GM10266 (cell line): Measurements from ENCODE around the gene DNAH1.
A peak's percentile ranks its signal among the peaks of the same experiment; 100 is the strongest.

Experiments used
- DNase-seq: peaks from one replicate; pipeline ENCODE4 v3.0.0; 2012; ENCODE audit errors: extremely low spot score
- CTCF ChIP-seq: IDR thresholded peaks from 2 replicates; pipeline ENCODE4 v1.5.1; 2012; ENCODE audit warnings: mild to moderate bottlenecking, low read depth; ENCODE audit not compliant: control insufficient read depth, insufficient read depth; ENCODE audit errors: missing control alignments

Gene DNAH1

DNA sequence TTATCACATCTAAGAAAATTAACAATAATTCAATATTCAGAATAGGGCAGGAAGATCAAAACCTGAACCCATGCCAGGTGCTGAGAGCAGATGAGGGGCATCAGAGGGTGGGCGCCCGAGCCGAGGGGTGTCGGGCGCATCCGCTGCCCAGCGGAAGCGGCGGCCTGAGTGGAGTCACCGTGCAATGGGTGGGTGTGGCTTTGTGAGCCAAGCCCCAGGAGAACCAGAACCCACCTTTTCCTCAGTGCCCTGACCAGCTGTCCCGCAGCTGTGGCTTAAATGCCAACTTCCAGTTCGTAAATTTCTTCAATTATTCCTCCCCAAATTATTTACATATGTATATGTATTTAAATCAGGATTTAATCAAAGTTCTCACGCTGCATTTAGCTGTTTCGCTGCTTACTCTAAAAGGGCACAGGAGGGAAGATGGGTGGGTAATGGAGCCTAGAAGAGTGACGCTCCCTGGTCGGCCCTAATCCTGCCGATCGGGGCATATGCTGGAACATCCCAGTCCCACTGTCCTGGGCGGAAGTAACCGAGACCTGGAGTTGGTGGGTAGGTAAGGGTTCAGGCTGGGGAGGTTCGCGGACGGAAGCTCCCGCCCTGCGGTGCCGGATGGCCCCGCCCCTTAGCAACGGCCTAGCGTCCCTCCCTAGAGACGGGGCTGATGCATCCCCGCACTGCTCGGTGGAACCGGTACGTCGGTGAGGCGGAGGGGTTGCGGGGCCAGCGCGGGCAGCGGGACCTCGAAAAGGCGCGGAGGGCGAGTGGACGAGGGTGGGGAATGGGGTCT is 1.3 kb downstream of the DNAH1 start:
- no peak for TF ChIP-seq CTCF
- DNase-seq, result peak; percentile 57

DNA sequence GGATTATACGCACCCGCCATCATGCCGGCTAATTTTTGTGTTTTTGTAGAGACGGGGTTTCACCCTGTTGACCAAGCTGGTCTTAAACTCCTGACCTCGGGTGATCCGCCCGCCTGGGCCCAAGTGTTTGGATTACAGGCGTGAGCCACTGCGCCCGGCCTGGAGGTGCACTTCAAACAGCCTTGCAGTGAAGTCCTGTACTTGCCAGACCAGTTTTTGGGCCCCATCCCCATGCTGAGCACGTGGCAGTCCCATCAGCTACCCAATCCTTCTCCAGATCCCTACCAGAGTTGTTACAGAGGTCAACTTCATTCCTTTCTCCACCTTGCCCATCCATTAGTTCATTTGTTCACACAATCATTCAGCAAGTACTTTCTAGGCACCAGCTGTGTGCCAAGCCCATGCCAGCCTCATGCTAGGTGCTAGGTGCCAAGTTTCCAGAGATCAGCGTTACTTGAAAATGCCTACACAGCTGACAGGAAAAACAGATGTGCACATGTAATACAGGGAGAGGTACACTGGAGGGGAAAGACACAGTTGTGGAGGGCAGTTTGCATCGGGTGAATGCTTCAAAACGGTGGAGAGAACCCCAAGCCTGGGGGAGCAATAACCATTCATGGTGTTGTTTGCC is 2.2 kb downstream of the DNAH1 start:
- TF ChIP-seq CTCF, result no peak
- DNase-seq, result no peak

DNA sequence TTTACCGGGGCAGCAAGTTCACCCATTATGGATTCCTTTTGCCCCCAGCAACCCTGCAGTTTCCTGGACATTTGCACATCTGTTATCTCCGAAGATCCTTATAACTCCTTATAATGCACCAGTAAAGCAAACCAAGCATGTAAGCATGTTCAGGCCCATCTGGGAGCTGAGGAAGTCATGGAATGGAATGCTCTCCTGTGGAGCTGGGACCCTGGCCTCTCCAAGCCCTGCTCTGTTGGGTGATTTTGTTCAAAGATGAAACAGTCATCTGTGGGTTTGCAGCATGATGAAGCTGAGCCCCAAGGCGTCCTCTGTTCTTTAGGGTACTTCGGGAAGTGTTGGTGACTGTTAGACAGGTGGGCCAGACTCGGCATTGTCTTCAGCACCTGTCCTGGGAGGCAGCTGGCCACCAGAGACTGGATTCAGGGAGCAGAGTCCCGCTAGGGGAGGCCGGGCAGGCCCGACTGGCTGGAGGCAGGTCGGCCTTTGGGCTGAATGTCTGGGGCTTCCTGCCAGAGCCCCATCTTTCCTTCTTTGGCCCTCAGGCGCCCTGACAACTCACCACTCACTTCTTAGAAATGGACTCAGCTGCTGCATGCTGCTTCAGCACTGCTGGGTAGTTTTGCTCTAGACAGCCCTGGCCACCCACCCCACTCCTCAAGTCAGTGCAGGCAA is 3.9 kb downstream of the DNAH1 start:
- no peak for DNase-seq
- TF ChIP-seq CTCF, result no peak

GRCh38 chr3:52321481-52321880 is 5.4 kb downstream of the DNAH1 start:
- TF ChIP-seq CTCF, result no peak

GRCh38 chr3:52322466-52322865 is 6.3 kb downstream of the DNAH1 start:
- DNase-seq, result no peak
- TF ChIP-seq CTCF, result no peak

More at GRCh38 chr3:52321481-52321880, 5.4 kb downstream of the DNAH1 start:
- DNase-seq, result no peak

DNA sequence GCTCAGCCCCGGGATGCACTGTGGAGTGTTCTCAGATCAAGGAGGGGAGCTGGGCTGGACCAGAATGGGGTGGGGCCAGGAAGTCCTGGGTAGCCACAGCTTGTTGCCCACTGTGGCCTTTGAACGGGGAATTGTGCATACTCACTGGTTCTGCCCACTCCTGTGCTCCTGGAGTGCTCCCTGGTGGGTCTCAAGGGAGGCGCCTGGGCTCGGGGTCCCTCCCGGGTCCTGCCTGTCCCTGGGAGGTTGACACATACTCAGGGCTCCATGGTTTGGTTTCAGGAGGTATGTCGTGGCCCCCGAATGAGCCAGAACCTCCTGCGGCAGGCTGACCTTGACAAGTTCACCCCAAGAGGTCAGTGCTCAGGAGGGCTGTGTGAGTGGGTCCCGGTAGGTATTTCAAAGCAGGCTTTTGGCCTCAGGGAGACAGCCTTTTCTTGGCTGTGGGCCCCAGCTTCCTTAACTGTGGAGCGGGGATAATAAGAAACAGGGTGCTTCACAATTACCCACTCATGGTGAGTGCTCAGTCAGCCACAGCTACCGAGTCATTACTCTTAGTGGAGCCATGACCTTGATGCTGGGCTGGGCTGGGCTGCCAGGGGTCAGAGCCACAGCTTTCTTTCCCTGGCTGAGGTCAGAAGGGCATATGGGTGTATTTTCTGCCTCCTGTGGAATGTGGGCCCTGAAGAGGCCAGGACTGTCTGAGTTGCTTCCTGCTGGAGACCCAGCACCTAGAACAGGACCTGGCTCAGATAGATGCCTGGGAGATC is 7.6 kb downstream of the DNAH1 start:
- DNase-seq, result no peak
- no peak for TF ChIP-seq CTCF

- TF ChIP-seq CTCF, result no peak
- DNase-seq, result no peak
Measured at GRCh38 chr3:52324676-52325075, 8.6 kb downstream of the DNAH1 start.
